GM23338 (cell line): ENCODE measurements around the gene RDH8.

Experiments used
- CREB1 ChIP-seq: fragments of 250-450 bp; sonication (Bioruptor Pico); IDR thresholded peaks from 2 replicates; pipeline ENCODE4 v1.5.0; 2020; ENCODE audit warnings: low read depth, mild to moderate bottlenecking, moderate library complexity
- EZH2 ChIP-seq: fragments of 200-600 bp; sonication (generic); IDR thresholded peaks from one replicate; pipeline ENCODE4 v1.8.0; 2017; ENCODE audit warnings: antibody characterized with exemption, mild to moderate bottlenecking, low read depth; ENCODE audit not compliant: unreplicated experiment
- EZH2phosphoT487 ChIP-seq: fragments of 200-600 bp; sonication (generic); IDR thresholded peaks from one replicate; pipeline ENCODE4 v1.8.1; 2018; ENCODE audit warnings: antibody characterized with exemption; ENCODE audit not compliant: unreplicated experiment
- POLR2AphosphoS5 ChIP-seq: IDR thresholded peaks from 2 replicates; pipeline ENCODE4 v1.6.1; 2016; ENCODE audit warnings: antibody characterized with exemption, low read depth
- TF ChIP-seq, protein P1 (sequence below), 2 experiments: fragments of 200-600 bp in 1 of 2; sonication (generic) in 1 of 2; conservative IDR thresholded peaks; 2 replicates each; pipeline versions ENCODE4 v1.5.1 to v1.6.1; 2016 to 2017; ENCODE audit warnings: antibody characterized with exemption in 2 of 2, low read depth in 2 of 2, mild to moderate bottlenecking in 2 of 2, moderate library complexity in 1 of 2
- TF ChIP-seq, protein P2 (sequence below): fragments of 250-450 bp; sonication (Bioruptor Pico); IDR thresholded peaks from 2 replicates; pipeline ENCODE4 v1.5.0; 2020; ENCODE audit warnings: mild to moderate bottlenecking, moderate library complexity
- TF ChIP-seq, protein P3 (sequence below): IDR thresholded peaks from 2 replicates; pipeline ENCODE4 v1.6.1; 2016; ENCODE audit warnings: antibody characterized with exemption
- TF ChIP-seq, protein P4 (sequence below): IDR thresholded peaks from one replicate; pipeline ENCODE4 v1.6.1; 2018; ENCODE audit warnings: antibody characterized with exemption; ENCODE audit not compliant: unreplicated experiment

DNA sequence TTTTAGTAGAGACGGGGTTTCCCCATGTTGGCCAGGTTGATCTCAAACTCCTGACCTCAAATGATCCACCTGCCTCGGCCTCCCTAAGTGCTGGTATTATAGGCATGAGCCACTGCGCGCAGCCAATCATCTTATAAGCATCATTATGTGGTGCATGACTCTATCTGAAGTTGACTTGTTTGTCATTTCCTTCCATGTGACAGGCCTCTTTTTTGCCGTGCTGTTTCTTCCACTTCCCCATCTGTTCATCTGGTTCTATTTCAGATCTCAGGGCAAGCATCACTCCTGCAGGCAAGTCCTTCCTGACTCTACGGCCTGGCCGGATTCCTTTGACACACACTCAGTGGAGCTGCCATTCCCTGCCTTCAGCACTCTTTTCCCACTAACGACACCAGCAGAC lies 18.2 kb upstream of the RDH8 start:
- TF ChIP-seq, protein P1, sequence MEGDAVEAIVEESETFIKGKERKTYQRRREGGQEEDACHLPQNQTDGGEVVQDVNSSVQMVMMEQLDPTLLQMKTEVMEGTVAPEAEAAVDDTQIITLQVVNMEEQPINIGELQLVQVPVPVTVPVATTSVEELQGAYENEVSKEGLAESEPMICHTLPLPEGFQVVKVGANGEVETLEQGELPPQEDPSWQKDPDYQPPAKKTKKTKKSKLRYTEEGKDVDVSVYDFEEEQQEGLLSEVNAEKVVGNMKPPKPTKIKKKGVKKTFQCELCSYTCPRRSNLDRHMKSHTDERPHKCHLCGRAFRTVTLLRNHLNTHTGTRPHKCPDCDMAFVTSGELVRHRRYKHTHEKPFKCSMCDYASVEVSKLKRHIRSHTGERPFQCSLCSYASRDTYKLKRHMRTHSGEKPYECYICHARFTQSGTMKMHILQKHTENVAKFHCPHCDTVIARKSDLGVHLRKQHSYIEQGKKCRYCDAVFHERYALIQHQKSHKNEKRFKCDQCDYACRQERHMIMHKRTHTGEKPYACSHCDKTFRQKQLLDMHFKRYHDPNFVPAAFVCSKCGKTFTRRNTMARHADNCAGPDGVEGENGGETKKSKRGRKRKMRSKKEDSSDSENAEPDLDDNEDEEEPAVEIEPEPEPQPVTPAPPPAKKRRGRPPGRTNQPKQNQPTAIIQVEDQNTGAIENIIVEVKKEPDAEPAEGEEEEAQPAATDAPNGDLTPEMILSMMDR (conservative IDR thresholded peaks at IDR 0.05; ENCODE audit: low read depth in 2 of 2): no peak
- TF ChIP-seq, protein P2, sequence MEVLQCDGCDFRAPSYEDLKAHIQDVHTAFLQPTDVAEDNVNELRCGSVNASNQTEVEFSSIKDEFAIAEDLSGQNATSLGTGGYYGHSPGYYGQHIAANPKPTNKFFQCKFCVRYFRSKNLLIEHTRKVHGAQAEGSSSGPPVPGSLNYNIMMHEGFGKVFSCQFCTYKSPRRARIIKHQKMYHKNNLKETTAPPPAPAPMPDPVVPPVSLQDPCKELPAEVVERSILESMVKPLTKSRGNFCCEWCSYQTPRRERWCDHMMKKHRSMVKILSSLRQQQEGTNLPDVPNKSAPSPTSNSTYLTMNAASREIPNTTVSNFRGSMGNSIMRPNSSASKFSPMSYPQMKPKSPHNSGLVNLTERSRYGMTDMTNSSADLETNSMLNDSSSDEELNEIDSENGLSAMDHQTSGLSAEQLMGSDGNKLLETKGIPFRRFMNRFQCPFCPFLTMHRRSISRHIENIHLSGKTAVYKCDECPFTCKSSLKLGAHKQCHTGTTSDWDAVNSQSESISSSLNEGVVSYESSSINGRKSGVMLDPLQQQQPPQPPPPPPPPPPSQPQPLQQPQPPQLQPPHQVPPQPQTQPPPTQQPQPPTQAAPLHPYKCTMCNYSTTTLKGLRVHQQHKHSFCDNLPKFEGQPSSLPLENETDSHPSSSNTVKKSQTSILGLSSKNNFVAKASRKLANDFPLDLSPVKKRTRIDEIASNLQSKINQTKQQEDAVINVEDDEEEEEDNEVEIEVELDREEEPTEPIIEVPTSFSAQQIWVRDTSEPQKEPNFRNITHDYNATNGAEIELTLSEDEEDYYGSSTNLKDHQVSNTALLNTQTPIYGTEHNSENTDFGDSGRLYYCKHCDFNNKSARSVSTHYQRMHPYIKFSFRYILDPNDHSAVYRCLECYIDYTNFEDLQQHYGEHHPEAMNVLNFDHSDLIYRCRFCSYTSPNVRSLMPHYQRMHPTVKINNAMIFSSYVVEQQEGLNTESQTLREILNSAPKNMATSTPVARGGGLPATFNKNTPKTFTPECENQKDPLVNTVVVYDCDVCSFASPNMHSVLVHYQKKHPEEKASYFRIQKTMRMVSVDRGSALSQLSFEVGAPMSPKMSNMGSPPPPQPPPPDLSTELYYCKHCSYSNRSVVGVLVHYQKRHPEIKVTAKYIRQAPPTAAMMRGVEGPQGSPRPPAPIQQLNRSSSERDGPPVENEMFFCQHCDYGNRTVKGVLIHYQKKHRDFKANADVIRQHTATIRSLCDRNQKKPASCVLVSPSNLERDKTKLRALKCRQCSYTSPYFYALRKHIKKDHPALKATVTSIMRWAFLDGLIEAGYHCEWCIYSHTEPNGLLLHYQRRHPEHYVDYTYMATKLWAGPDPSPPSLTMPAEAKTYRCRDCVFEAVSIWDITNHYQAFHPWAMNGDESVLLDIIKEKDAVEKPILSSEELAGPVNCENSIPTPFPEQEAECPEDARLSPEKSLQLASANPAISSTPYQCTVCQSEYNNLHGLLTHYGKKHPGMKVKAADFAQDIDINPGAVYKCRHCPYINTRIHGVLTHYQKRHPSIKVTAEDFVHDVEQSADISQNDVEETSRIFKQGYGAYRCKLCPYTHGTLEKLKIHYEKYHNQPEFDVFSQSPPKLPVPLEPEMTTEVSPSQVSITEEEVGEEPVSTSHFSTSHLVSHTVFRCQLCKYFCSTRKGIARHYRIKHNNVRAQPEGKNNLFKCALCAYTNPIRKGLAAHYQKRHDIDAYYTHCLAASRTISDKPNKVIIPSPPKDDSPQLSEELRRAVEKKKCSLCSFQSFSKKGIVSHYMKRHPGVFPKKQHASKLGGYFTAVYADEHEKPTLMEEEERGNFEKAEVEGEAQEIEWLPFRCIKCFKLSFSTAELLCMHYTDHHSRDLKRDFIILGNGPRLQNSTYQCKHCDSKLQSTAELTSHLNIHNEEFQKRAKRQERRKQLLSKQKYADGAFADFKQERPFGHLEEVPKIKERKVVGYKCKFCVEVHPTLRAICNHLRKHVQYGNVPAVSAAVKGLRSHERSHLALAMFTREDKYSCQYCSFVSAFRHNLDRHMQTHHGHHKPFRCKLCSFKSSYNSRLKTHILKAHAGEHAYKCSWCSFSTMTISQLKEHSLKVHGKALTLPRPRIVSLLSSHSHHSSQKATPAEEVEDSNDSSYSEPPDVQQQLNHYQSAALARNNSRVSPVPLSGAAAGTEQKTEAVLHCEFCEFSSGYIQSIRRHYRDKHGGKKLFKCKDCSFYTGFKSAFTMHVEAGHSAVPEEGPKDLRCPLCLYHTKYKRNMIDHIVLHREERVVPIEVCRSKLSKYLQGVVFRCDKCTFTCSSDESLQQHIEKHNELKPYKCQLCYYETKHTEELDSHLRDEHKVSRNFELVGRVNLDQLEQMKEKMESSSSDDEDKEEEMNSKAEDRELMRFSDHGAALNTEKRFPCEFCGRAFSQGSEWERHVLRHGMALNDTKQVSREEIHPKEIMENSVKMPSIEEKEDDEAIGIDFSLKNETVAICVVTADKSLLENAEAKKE (CRISPR knock-in tag): no peak
- TF ChIP-seq, protein P3, sequence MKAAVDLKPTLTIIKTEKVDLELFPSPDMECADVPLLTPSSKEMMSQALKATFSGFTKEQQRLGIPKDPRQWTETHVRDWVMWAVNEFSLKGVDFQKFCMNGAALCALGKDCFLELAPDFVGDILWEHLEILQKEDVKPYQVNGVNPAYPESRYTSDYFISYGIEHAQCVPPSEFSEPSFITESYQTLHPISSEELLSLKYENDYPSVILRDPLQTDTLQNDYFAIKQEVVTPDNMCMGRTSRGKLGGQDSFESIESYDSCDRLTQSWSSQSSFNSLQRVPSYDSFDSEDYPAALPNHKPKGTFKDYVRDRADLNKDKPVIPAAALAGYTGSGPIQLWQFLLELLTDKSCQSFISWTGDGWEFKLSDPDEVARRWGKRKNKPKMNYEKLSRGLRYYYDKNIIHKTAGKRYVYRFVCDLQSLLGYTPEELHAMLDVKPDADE: no peak
- TF ChIP-seq EZH2: no peak
- TF ChIP-seq CREB1: no peak
- TF ChIP-seq, protein P4, sequence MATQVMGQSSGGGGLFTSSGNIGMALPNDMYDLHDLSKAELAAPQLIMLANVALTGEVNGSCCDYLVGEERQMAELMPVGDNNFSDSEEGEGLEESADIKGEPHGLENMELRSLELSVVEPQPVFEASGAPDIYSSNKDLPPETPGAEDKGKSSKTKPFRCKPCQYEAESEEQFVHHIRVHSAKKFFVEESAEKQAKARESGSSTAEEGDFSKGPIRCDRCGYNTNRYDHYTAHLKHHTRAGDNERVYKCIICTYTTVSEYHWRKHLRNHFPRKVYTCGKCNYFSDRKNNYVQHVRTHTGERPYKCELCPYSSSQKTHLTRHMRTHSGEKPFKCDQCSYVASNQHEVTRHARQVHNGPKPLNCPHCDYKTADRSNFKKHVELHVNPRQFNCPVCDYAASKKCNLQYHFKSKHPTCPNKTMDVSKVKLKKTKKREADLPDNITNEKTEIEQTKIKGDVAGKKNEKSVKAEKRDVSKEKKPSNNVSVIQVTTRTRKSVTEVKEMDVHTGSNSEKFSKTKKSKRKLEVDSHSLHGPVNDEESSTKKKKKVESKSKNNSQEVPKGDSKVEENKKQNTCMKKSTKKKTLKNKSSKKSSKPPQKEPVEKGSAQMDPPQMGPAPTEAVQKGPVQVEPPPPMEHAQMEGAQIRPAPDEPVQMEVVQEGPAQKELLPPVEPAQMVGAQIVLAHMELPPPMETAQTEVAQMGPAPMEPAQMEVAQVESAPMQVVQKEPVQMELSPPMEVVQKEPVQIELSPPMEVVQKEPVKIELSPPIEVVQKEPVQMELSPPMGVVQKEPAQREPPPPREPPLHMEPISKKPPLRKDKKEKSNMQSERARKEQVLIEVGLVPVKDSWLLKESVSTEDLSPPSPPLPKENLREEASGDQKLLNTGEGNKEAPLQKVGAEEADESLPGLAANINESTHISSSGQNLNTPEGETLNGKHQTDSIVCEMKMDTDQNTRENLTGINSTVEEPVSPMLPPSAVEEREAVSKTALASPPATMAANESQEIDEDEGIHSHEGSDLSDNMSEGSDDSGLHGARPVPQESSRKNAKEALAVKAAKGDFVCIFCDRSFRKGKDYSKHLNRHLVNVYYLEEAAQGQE: no peak
- TF ChIP-seq POLR2AphosphoS5: no peak
- no peak for TF ChIP-seq EZH2phosphoT487
